GM18867 (cell line): ENCODE measurements around the gene COL4A5.
"Not testable (repeated sequence)": the region's sequence is repeated elsewhere in the genome, so short reads cannot be mapped to it uniquely, and the experiment has no call there.

Experiments
- ATAC-seq: cut with Tn5 transposase; IDR thresholded peaks from one replicate; pipeline ENCODE4 v1.9.1; 2021; ENCODE audit warnings: mild to moderate bottlenecking, moderate library complexity; ENCODE audit not compliant: unreplicated experiment

COL4A5 gene

GRCh38 chrX:108447303-108447702 lies 7.7 kb downstream of the COL4A5 start:
- no peak for ATAC-seq

DNA sequence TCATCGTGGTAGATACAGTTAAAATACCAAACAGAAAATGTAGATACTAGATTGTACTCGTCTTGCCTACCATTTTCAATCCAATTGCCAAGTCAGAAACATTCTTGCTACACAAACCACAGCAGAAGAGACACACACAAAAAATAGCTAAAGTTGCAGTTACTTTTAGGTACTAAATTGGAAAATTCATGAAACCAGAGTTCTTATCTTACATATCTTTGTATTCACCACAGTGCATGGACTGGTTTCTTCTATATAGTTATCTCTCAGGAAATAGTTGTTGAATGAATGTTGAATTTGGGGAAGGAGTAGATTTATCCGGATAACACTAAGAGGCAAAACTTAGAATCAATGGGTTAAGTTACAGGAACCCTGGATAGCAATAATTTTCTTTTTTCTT lies 14.2 kb downstream of the COL4A5 start:
- ATAC-seq = no peak

- ATAC-seq = no peak
These were observed 17.4 kb downstream of the COL4A5 start for GRCh38 chrX:108456971-108457477.

- no peak for ATAC-seq
These were observed 25.0 kb downstream of the COL4A5 start for GRCh38 chrX:108464604-108465003.

- no peak for ATAC-seq
These were observed 28.8 kb downstream of the COL4A5 start for GRCh38 chrX:108468486-108468885.

DNA sequence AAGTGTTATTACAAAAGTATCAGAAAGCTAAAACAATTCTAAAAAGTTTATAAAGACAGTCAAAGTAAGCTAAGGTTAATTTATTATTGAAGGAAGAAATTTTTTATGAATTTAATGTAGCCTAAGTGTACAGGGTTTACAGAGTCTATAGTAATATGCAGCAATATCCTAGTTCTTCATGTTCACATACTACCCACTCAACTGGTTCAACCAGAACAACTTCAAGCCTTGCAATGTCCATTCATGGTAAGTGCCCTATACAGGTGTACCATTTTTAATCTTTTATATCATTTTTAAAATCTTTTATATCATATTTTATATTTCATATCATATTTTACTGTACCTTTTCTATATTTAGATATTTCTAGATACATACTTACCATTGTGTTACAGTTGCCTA lies 34.3 kb downstream of the COL4A5 start:
- ATAC-seq = no peak

DNA sequence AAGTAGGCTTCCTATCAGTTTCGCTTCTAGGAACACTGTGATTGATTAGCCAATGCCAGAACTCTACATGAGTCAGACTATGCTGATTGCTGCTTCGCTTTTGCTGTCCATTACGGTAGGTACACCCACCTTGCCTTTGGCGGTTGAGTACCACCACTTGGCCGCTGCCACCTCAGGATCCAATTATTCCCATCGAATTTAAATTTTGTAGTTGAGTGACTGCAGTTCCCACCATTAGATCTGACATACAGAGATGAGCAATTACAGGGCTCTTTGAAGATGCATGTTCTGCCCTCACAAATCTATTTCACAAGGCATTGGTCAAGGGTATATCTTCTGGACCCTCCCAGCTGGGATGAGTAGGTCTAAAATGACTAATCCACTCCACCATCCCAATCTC lies 41.9 kb downstream of the COL4A5 start:
- ATAC-seq = not testable (repeated sequence)

DNA sequence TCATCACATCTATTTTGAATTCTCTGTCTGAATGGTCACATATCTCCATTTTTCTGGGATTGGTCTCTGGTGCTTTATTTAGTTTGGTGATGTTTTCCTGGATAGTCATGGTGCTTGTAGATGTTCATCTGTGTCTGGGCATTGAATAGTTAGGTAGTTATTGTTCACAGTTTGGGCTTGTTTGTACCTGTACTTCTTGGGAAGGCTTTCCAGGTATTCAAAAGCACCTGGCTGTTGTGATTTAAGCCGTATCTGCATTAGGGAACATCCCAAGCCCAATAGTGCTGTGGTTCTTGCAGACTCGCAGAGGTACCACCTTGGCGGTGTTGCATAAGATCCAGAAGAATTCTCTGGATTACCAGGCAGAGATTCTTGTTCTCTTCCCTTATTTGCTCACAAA lies 44.6 kb downstream of the COL4A5 start:
- ATAC-seq = no peak

- ATAC-seq = no peak
These were observed 46.3 kb downstream of the COL4A5 start for GRCh38 chrX:108485960-108486359.

DNA sequence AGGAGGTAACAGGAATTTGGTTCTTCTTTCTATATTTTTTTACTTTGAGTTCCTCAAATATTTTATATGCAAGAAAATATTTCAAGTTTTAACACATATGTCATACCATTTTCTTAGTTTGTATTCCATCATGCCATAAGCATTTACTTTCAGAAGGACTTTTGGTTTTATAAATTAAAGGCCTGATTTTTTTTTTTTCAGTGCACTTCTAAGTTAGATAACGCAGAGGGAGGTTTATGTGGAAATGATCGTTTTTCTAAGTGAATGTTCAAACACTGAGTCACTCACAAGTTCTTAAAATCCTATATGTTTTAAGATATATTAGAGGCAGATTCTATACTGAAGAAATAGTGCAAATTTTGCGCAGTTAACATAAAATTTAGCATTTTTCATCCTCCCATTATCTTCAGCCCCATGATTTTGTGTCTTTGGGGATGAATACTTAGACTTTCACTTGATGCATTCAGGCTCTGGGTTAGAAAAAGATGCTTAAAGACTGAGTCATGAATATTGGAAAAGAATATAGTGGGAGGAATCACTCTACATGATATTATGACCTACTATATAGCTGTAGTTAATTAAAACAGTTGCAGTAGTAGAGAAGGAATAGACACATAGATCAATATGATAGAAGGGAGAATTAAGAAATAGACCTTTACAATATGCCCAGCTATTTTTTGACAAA lies 54.9 kb downstream of the COL4A5 start:
- no peak for ATAC-seq

- no peak for ATAC-seq
These were observed 72.1 kb downstream of the COL4A5 start for GRCh38 chrX:108511721-108512120.

- no peak for ATAC-seq
These were observed 76.5 kb downstream of the COL4A5 start for GRCh38 chrX:108516184-108516583.

GRCh38 chrX:108527724-108528123 lies 88.1 kb downstream of the COL4A5 start:
- ATAC-seq = no peak

DNA sequence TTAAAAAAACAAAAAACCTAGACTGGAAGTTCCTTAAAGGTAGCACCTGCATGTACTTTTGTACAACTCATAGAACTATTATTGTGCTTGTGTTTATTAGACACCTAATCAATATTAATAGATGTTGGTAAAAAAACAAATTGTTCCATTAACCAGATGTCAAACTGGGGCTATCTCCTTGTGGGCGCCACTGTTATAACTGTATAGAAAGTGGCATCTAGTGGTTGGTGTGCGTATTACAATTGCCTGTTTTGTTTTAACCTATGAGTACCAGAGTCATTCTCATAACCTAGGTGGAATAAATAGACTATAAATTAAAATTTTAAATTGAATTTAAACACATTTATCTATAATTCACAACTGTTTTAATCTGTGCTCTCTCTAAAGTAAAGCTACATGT lies 97.4 kb downstream of the COL4A5 start:
- ATAC-seq = peak; percentile 90

DNA sequence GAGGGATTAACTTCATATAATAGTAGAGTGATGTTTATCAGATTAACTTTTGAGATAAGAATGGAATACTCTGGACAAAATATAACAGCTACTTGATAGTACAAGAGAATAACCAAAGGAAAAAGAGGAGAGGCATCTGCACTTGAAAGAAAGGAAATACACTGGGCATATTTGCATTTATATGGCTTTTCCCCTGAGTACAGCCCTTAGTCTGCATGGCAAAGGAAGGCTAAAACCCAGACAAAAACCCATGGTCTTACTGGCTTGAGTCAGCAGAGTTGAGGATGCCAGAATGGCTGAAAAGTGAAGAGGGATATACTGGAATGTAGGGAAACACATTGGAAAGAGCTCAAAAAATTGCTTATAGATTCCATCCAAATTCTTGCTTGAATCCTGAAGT lies 101.6 kb downstream of the COL4A5 start:
- ATAC-seq = no peak

- no peak for ATAC-seq
These were observed 117.9 kb downstream of the COL4A5 start for GRCh38 chrX:108557580-108557979.

DNA sequence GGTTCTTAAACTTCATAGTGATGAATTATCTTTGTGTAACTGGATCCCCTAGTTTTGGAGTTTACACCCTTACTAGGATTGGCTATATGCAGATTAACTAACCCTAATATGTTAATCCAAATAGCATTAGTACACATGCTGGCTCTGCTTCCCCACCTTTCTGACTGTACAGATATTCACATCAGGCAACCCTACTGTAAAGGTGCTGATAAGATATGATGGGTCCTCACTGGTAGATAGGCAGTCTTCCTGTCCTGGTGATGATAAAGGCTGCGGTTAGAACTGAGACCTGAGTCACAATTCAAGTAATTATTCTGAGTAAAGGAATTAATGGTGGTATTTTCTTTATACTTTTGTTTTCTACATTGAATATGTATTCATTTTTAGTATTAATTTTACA lies 118.6 kb downstream of the COL4A5 start:
- ATAC-seq = no peak

DNA sequence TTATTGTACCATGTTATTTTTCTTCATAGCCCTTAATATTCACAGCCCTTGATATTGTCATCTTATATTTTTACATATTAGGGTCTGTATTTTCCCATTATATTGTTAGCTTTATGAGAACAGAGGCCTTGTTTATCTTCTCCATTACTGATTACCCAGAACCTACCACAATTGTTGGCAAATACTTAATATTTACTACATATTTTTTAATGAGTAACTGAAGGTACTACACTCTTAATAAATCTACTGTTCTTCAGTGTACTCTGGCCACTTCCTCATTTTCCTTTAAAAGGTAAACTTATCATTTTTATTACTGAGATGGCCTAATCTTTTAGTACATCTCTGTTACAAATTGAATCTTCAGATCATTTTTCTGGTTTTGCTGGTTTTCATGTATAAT lies 133.5 kb downstream of the COL4A5 start:
- ATAC-seq = no peak

DNA sequence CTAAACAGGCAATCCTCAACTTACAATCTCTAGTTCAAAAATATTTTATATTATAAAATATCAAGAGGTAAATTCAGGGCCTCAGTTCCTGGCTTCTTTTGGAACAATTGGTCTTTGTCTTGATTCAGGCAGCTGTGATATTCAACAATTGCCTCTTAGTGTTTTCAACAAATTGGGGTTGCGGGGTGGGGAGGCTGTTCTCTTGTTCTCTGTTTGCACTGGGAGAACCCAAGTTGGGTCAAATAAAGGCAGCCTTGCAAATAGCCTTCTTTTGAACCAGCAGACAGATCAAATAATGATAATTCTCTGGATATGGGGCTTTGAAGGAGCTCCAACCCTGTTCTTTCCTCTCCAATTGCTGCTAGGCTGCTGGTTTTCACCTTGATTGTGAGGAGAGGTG lies 142.5 kb downstream of the COL4A5 start:
- no peak for ATAC-seq

DNA sequence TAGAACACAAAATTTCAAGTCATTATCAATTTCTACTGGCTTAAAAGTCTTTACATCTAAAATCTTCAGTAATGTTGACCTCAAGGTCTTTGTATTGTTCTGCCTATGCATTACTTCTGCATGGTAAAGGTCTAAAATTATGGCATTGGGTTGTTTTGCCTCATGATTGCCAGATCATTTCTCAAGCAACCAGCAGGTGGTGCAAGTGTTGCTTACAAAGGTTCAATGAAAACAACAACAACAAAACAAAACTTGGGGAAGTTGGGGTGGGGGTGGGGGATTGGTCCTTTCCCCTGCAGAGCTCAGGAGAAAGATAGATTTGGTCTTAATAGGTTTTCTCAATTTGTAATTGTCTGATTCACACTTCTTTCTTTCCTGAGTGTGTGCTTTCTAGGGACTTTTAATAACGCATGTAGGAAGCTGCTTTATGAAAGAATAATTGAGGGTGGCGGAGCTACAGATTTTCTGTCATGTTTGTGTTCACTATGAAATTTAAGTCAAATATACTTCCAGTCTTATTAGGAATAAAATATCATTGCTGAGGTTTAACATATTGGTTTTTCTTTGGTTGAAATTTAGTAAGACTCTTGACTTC lies 145.1 kb downstream of the COL4A5 start:
- peak; percentile 66 for ATAC-seq

DNA sequence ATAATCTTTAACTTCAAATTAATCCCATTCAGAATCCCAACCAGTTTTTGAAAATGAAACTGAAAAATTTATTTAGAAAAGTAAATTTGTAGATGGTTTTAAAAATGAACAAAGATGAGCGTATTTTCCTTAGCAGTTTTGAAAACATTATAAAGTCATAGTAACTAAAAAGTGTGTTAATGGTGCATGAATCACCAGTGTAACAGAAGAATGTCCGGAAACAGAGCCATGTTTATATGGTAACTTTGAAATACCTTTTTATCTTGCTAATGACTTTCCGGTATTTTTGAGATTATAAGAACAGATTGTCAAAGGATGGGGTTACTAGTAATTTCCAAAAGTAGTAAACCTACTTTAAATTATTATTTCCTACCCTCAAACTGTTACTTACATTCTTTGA lies 150.9 kb downstream of the COL4A5 start:
- ATAC-seq = no peak

DNA sequence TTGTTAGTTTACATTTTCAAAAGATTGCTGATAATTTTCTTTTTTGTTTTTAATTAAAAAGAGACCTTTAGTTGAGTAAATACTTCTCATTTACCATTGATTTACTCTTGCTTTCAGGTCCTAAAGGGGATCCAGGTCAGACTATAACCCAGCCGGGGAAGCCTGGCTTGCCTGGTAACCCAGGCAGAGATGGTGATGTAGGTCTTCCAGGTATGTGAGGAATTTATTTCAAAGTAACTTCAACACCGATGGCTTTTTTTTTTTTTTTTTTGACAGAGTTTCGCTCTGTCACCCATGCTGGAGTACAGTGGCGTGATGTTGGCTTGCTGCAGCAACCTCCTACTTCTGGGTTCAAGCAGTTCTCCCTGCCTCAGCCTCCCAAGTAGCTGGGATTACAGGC lies 161.6 kb downstream of the COL4A5 start:
- no peak for ATAC-seq

- no peak for ATAC-seq
These were observed 170.5 kb downstream of the COL4A5 start for GRCh38 chrX:108610141-108610540.
